Naive thymus-derived CD8-positive, alpha-beta T cell (primary cell): ENCODE data around the gene SYT11. TPM values are rescaled to one million over a fixed set of nuclear protein-coding genes. Genes with fewer than 3 reads are reported as not detected.

ENCODE experiments used
- ATAC-seq, 2 donors: fragments of 150-1000 bp; cut with Tn5 transposase in 1 of 2; sonication (Bioruptor Pico), chemical (Tn5 transposase) in 1 of 2; 1 replicate in 1 of 2; 2 replicates in 1 of 2; pipeline ENCODE4 v1.10.0; 2021; ENCODE audit warnings: mild to moderate bottlenecking in 2 of 2, moderate library complexity in 2 of 2
- POLR2A ChIA-PET: fragments of 350-600 bp; sonication (Branson Sonifier 250); formaldehyde crosslinking; loops from one replicate; lab custom pipeline; 2021; ENCODE audit warnings: antibody characterized with exemption; lab: Charles Lee
- DNase-seq, 10 donors: peaks; one replicate each; pipeline versions ENCODE4 v3.0.0 to v3.0.0-alpha.2; 2020 to 2022
- H3K27ac Mint-ChIP-seq, 10 donors: one replicate each; pipeline ENCODE4 v1.8.0; 2020 to 2022; ENCODE audit warnings: mild to moderate bottlenecking in 10 of 10, mixed read lengths in 10 of 10, moderate library complexity in 4 of 10, inconsistent platforms in 1 of 10
- H3K27me3 Mint-ChIP-seq, 5 donors: one replicate each; pipeline ENCODE4 v1.8.0; 2021 to 2022; ENCODE audit warnings: mixed read lengths in 5 of 5
- H3K36me3 Mint-ChIP-seq, 3 donors: one replicate each; pipeline ENCODE4 v1.8.0; 2020 to 2022; ENCODE audit warnings: mixed read lengths in 3 of 3, mild to moderate bottlenecking in 2 of 3, inconsistent platforms in 1 of 3
- H3K4me1 Mint-ChIP-seq, 4 donors: one replicate each; pipeline ENCODE4 v1.8.0; 2021 to 2022; ENCODE audit warnings: mixed read lengths in 4 of 4
- H3K4me3 Mint-ChIP-seq, 10 donors: one replicate each; pipeline ENCODE4 v1.8.0; 2020 to 2022; ENCODE audit warnings: mild to moderate bottlenecking in 10 of 10, mixed read lengths in 10 of 10, moderate library complexity in 6 of 10, inconsistent platforms in 1 of 10
- H3K9me3 Mint-ChIP-seq, 9 donors: one replicate each; pipeline ENCODE4 v1.8.0; 2020 to 2022; ENCODE audit warnings: mixed read lengths in 9 of 9, mild to moderate bottlenecking in 3 of 9, inconsistent platforms in 1 of 9, moderate library complexity in 1 of 9
- polyA plus RNA-seq, 3 donors: library from polyadenylated mRNA; unstranded; fragments of 300-500 nt; fragmentation: Illumina TruSeq; gene quantifications; one replicate each; pipeline ENCODE4 v1.2.3, GENCODE V29; 2021
- total RNA-seq, 8 experiments: library from RNA in 2 of 8; stranded (reverse) in 2 of 8; gene quantifications; one replicate each; pipeline ENCODE4 v1.2.3 and lab custom pipeline; 2021 to 2026

The SYT11 gene
- total and polyA plus RNA-seq, 5 experiments from 2014 or later, result 3.1 to 10.4 (median 4.1) TPM

GRCh38 chr1:155932081-155932480 is 72.7 kb downstream of the SYT11 start:
- POLR2A ChIA-PET, result interaction anchor here (0.8 to 4.2 kb wide), 4 partner anchors 9 to 89 kb away, joined by 3 to 74 read pairs (median 4); partner anchors contain the start of genes ARHGEF2 and SSR2
- no peak for DNase-seq
- peaks cover 7 to 42% (median 35%) of the 10 kb centered on the region in 4 donors for H3K4me1 Mint-ChIP-seq
- ATAC-seq, result no peak
- no peaks in the 10 kb centered on the region for H3K9me3 Mint-ChIP-seq
- no peaks in the 10 kb centered on the region for H3K27me3 Mint-ChIP-seq
- peak overlapping the region in 7 of 10 donors; percentile 1 to 71 (median 31) for H3K27ac Mint-ChIP-seq
- H3K4me3 Mint-ChIP-seq, result peak overlapping the region in 9 of 10 donors; percentile 26 to 66 (median 53)
- H3K36me3 Mint-ChIP-seq, result peaks cover 0 to 60% (median 2%) of the 10 kb centered on the region in 3 donors

GRCh38 chr1:155932487-155932886 is 73.1 kb downstream of the SYT11 start:
- Mint-ChIP-seq H3K36me3 (peaks cover 0 to 55% (median 0%) of the 10 kb centered on the region in 3 donors), H3K27ac (peak overlapping the region in 5 of 10 donors; percentile 27 to 76 (median 62)), H3K9me3 (no peaks in the 10 kb centered on the region), H3K27me3 (no peaks in the 10 kb centered on the region), H3K4me1 (peaks cover 7 to 42% (median 35%) of the 10 kb centered on the region in 4 donors), H3K4me3 (peak overlapping the region in 8 of 10 donors; percentile 29 to 66 (median 52))
- ATAC-seq, result no peak
- POLR2A ChIA-PET, result interaction anchor here (0.7 to 4.2 kb wide), 5 partner anchors 9 to 89 kb away, joined by 3 to 74 read pairs (median 4); partner anchors contain the start of genes ARHGEF2, GON4L and SSR2
- DNase-seq, result no peak

- POLR2A ChIA-PET, result interaction anchor here (0.6 to 4.2 kb wide), 12 partner anchors 9 to 1662 kb away, joined by 4 to 74 read pairs (median 6); partner anchors contain the start of genes ARHGEF2, GON4L and SYT11
- peaks cover 0 to 44% (median 0%) of the 10 kb centered on the region in 3 donors for H3K36me3 Mint-ChIP-seq
- no peaks in the 10 kb centered on the region for H3K9me3 Mint-ChIP-seq
- DNase-seq (no peak), ATAC-seq (no peak)
- peaks cover 11 to 50% (median 41%) of the 10 kb centered on the region in 4 donors for H3K4me1 Mint-ChIP-seq
- H3K4me3 Mint-ChIP-seq, result no peak overlapping the region
- H3K27ac Mint-ChIP-seq, result peak overlapping the region in 1 of 10 donors; percentile 80
- no peaks in the 10 kb centered on the region for H3K27me3 Mint-ChIP-seq
These were observed 74.3 kb downstream of the SYT11 start for GRCh38 chr1:155933591-155934096.

- Mint-ChIP-seq H3K9me3 (no peaks in the 10 kb centered on the region), H3K27me3 (no peaks in the 10 kb centered on the region), H3K4me1 (peaks cover 9 to 48% (median 36%) of the 10 kb centered on the region in 4 donors), H3K27ac (peak within 1 kb of the TSS in 3 of 10 donors; percentile 27 to 80 (median 74)), H3K4me3 (peak within 1 kb of the TSS in 1 of 10 donors; percentile 70), H3K36me3 (peaks cover 0 to 37% (median 0%) of the 10 kb centered on the region in 3 donors)
- peak; percentile 94 to 95 for ATAC-seq
- peak; percentile 85 to 98 (median 95) for DNase-seq
- POLR2A ChIA-PET, result interaction anchor here (0.6 to 4.2 kb wide), 17 partner anchors 10 to 1937 kb away, joined by 3 to 74 read pairs (median 6); partner anchors contain the start of genes ARHGEF2, GON4L and SYT11
These were observed 74.9 kb downstream of the SYT11 start, which contains the start of gene KHDC4 for GRCh38 chr1:155934097-155934935. Gene KHDC4 (minus strand): TSS chr1:155934413. CDS start chr1:155934373, 40 bp downstream.

Other genes starting within 250 kb of the SYT11 start
- 100 to 1,000 TPM; 101 to 108 TPM for gene MSTO1, start 249.3 kb upstream of the SYT11 start, total RNA-seq
- gene MSTO1, start 249.3 kb upstream of the SYT11 start, polyA plus RNA-seq, result 10 to 100 TPM; 10.4 to 22.4 (median 13.7) TPM
- gene YY1AP1, start 170.8 kb upstream of the SYT11 start, total RNA-seq, result 100 to 1,000 TPM; 113 to 130 TPM
- 10 to 100 TPM; 24.1 to 50.5 (median 30.0) TPM for gene YY1AP1, start 170.8 kb upstream of the SYT11 start, polyA plus RNA-seq
- 100 to 1,000 TPM; 150 to 162 TPM for gene DAP3, start 170.5 kb upstream of the SYT11 start, total RNA-seq
- 100 to 1,000 TPM; 111 to 129 (median 114) TPM for gene DAP3, start 170.5 kb upstream of the SYT11 start, polyA plus RNA-seq
- 100 to 1,000 TPM; 120 to 131 TPM for gene GON4L, start 2.4 kb upstream of the SYT11 start, total RNA-seq
- 10 to 100 TPM; 20.1 to 38.9 (median 21.3) TPM for gene GON4L, start 2.4 kb upstream of the SYT11 start, polyA plus RNA-seq
- 10 to 100 TPM; 39.2 to 42.5 TPM for gene RIT1, start 51.8 kb downstream of the SYT11 start, total RNA-seq
- gene RIT1, start 51.8 kb downstream of the SYT11 start, polyA plus RNA-seq, result 10 to 100 TPM; 16.4 to 18.0 (median 17.0) TPM
- 100 to 1,000 TPM; 109 to 110 TPM for gene KHDC4, start 74.8 kb downstream of the SYT11 start, total RNA-seq
- gene KHDC4, start 74.8 kb downstream of the SYT11 start, polyA plus RNA-seq, result 1 to 10 TPM; 5.0 to 7.2 (median 6.5) TPM
- not detected for gene RXFP4, start 82.1 kb downstream of the SYT11 start, total RNA-seq
- under 1 TPM in 1 of 3 donors, not detected in 2; 0.46 TPM for gene RXFP4, start 82.1 kb downstream of the SYT11 start, polyA plus RNA-seq
- gene ARHGEF2, start 119.0 kb downstream of the SYT11 start, total RNA-seq, result 100 to 1,000 TPM; 204 to 210 TPM
- gene ARHGEF2, start 119.0 kb downstream of the SYT11 start, polyA plus RNA-seq, result 10 to 100 TPM; 13.8 to 22.0 (median 15.8) TPM
- gene SSR2, start 161.4 kb downstream of the SYT11 start, total RNA-seq, result 100 to 1,000 TPM; 199 to 218 TPM
- gene SSR2, start 161.4 kb downstream of the SYT11 start, polyA plus RNA-seq, result 100 to 1,000 TPM; 345 to 396 (median 347) TPM
- 10 to 100 TPM; 31.6 to 34.8 TPM for gene UBQLN4, start 194.2 kb downstream of the SYT11 start, total RNA-seq
- gene UBQLN4, start 194.2 kb downstream of the SYT11 start, polyA plus RNA-seq, result 1 to 10 TPM; 6.9 to 9.7 (median 7.6) TPM
- gene LAMTOR2, start 195.2 kb downstream of the SYT11 start, total RNA-seq, result 10 to 100 TPM; 22.6 to 24.2 TPM
- 100 to 1,000 TPM in 1 of 3 donors, 10 to 100 TPM in 2; 89.1 to 102 (median 96.1) TPM for gene LAMTOR2, start 195.2 kb downstream of the SYT11 start, polyA plus RNA-seq
- gene RAB25, start 201.6 kb downstream of the SYT11 start, total RNA-seq, result 1 to 10 TPM; 1.1 to 1.3 TPM
- gene RAB25, start 201.6 kb downstream of the SYT11 start, polyA plus RNA-seq, result 1 to 10 TPM in 1 of 3 donors, under 1 TPM in 2; 0.81 to 2.0 (median 0.96) TPM
- gene MEX3A, start 222.9 kb downstream of the SYT11 start, total RNA-seq, result under 1 TPM in 1 of 2 experiments, not detected in 1; 0.38 TPM
- not detected for gene MEX3A, start 222.9 kb downstream of the SYT11 start, polyA plus RNA-seq